DMS114 treated with DMSO at 0.1 percent for 48 hours (cell line): ENCODE measurements around the gene MBD2.
"Not testable (repeated sequence)": the region's sequence is repeated elsewhere in the genome, so short reads cannot be mapped to it uniquely, and the experiment has no call there.

Experiments used
- DNase-seq: peaks from one replicate; lab custom pipeline; 2025; ENCODE audit not compliant: unreplicated experiment; lab: John Stamatoyannopoulos, UW

MBD2 gene, protein sequence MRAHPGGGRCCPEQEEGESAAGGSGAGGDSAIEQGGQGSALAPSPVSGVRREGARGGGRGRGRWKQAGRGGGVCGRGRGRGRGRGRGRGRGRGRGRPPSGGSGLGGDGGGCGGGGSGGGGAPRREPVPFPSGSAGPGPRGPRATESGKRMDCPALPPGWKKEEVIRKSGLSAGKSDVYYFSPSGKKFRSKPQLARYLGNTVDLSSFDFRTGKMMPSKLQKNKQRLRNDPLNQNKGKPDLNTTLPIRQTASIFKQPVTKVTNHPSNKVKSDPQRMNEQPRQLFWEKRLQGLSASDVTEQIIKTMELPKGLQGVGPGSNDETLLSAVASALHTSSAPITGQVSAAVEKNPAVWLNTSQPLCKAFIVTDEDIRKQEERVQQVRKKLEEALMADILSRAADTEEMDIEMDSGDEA

DNA sequence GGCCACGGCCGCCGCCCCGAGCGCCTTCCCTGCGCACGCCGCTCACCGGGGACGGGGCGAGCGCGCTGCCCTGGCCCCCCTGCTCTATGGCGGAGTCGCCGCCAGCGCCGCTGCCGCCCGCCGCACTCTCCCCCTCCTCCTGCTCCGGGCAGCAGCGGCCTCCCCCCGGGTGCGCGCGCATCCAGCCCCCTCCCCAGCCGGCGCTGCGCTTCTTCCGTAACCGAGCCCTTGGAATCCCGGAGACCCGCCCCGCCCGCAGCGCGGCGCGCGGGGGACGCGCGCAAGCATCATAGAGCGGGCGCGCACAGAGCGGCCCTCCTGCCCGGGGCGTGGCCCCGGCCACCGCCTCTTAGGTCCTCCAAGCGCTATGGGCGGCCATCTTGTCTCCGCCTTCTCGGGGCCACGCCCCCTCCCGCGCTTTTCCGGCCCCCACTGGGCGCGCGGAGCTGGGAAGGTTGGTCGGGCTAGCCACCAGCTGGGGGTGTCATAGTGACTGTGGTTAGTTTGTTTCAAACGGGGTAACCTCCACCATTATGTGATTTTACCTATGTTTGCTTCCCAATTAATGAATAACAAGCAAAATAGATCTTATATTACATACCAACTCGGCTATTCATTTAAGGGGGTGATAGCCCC is at the start of gene MBD2:
Gene MBD2, minus strand, starts transcription at position 291 of the 636 bp plus-strand sequence. Its CDS starts 110 bp downstream, at position 181.
- DNase-seq = peak; percentile 79

DNA sequence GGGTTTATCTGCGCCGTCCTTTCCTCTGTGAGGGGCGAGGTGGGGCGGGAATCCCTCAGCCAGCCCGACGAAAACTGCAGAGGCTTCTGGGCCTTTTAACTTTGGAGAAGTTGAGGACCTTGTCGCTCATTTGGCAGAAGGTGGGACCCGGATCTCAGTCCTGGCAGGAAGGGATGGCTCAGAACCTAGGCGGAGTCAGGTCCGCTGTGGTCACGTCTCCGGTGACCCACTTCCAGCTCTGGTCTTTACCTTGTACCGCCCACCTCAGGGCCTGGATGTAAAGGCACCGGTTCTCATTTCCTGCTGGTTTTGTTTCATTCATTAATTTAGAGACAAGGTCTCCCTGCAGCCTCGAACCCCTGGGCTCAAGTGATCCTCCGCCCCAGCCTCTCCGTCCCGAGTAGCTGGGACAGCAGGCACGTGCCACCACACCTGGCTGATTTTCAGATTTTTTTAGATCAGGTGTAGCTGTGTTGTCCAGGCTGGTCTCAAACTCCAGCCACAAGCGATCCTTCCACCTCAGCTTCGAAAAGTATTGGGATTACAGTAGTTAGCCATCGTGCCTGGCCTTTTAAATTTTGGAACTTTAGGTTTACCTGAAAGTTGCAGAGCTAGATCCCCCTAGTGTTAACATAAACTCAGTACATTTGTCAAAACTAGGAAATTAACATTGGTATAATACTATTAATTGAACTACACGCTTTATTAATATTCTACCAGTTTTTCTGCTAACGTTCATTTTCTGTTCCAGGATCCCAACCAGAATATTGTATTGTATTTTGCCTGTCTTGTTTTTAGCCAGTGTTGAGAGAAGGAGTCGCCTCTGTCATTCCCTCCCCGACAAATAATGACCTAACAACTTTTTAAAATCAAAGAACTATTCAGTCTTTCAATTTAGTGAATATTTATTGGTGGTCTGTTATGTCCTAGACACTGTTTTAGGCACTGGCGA is 45.7 kb upstream of the MBD2 start:
- DNase-seq = peak; percentile 47

DNA sequence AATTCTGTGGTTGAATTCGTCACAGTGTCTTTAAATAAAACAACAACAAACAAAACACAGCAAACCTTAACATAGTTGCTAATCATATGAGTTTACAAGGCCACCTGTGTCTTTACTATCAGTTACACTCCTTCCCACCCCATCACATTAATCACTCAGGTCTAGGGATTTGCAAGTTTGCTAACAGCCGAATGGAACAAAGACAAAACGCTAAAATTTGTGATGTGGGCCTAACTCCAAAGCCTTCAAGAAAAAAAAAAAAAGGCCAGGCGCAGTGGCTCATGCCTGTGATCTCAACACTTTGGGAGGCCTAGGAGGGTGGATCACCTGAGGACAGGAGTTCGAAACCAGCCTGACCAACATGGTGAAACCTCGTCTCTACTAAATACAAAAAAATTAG is 44.3 kb upstream of the MBD2 start:
- DNase-seq = no peak

DNA sequence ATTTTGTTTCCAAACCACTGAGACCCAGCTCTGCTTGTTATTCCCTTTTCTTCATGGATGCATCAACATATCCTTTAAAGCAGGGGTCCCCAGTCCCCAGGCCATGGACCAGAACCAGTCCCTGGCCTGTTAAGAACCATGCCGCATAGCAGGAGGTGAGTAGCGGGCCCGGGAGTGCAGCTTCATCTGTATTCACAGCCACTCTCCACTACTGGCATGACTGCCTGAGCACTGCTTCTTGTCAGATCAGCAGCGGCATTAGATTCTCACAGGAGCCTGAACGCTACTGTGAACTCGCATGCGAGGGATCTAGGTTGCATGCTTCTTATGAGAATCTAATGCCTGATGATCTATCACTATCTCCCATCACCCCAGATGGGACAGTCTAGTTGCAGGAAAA is 43.2 kb upstream of the MBD2 start:
- DNase-seq = no peak

DNA sequence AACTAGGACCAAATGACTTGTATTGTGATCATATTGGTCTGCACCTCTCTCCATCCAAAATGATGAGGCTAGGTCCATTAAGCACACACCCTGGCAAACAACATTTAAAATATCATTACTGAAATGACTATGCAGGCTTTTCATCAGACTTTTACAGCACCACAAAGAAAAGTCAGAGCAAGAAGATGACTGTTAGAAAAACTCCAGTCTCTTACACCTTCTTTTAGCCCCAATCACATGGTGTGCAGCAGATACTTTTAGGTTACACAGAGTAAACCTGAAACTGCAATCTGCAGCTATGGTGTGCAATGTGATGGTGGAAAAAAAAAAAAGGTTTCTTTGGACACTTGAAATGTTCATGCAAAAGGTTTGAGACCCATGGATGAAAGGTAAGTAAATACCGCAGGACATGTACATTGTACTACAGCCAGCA is 39.5 kb upstream of the MBD2 start:
- DNase-seq = no peak

DNA sequence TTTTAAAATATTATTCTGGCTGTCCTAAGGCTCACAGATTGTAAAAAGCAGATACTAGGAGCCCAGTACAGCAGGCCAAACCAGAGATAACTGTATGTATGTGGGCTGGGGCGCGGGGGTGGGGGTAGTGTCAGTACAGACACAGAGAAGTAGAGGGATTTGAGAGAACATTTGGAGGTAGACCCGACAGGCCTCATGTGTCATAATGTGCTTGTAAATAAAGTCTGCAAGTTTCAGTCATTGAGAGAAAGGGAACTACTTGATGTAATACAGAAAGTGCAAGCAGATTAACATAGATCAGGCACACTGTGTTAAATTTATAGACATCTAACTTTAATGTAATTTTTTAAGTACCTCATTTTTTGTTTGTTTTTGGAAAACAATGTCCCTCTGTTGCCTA is 37.4 kb upstream of the MBD2 start:
- DNase-seq = no peak

DNA sequence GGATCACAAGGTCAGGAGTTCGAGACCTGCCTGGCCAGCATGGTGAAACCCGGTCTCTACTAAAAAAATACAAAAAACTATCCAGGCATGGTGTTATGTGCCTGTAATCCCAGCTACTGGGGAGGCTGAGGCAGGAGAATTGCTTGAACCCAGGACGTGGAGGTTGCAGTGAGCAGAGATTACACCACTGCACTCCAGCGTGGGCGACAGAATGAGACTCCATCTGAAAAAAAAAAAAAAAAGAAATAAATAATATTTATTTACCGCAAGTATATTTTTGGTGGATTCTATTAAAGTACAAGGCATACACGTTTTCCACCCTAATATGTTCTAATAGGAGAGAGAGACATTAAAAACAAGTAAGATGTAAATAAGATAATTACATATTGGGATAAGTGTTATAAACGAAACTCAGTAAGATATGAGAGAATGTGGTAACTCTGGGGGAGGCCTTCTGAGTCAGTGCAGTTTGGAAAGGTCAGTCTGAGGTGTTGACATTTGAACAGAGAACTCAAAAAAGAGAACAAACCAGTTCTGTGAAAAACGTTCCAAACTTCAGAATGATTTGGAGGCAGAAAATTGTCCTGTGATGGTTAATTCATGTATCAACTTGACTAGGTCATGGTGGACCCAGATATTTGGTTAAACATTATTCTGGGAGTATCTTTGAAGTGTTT is 36.1 kb upstream of the MBD2 start:
- no peak for DNase-seq

DNA sequence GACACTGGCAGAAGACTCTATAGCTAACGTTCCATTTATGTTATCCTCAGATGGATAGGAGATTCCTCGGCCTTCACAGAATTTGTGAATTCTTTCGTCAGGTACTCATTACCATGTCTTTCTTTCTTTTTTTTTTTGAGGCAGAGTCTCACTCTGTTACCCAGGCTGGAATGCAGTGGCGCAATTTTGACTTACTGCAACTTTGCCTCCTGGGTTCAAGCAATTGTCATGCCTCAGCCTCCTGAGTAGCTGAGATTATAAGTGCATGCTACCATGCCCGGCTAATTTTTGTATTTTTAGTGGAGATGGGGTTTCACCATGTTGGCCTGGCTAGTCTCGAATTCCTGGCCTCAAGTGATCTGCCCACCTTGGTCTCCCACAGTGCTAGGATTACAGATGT is 33.3 kb upstream of the MBD2 start:
- DNase-seq = not testable (repeated sequence)

DNA sequence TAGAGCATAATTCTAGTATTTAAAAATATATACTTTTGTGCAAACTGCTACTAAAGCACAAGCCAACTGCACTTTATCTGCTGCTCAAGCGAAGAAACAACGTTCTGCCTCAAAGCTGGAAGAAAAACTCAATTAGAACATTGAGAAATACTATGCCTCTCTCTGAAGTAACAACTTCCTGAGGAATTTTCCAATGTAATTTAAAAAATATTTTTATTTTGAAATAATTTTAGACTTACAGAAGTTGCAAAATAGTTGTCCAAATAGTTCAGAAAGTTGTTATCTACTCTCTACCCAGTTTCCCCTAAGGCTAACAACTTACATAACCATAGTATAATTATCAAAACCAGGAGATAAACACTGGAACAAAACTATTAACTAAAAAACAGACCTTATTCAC is 32.5 kb upstream of the MBD2 start:
- no peak for DNase-seq

DNA sequence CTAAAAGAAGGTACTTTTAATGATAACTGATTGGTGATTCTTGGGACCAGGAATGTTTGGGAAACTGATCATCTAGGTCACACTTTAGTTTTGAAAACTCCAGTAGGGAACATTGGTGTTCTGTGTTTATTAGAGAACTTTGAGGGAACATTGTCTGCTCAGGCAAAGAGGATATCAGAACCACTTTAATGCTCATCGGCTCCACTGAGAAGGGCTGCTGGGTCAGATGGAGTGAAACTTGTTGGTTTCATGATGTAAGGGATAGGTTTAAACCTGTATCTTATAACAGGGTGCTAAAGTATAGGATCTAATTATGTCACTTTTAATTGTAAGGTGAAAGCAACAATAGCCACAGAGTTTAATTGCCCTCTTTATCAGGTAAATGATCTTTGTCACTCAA is 30.7 kb upstream of the MBD2 start:
- no peak for DNase-seq

DNA sequence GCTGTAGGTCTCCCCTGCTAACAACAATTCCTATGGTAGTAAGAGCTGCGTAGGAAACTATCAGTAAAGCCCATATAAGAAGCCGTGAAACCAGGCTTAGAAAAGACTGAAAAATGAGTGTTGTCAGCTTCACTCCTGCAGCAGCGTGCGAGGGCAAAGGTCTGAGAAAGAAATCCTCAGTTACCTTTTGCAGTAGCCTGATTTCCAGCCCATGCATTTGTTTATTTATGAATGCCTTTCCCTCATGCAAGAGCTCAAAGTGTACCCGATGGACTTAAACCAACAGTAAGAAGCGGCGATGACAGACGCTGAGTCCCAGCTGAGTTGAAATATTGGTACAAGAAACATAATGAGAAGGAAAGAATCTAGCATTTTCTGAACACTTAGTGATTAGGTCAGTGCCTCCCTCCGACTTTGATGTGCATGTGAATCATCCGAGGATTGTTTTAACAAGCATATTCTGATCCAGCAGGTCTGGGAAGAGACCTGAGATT is 29.8 kb upstream of the MBD2 start:
- DNase-seq = peak; percentile 59

DNA sequence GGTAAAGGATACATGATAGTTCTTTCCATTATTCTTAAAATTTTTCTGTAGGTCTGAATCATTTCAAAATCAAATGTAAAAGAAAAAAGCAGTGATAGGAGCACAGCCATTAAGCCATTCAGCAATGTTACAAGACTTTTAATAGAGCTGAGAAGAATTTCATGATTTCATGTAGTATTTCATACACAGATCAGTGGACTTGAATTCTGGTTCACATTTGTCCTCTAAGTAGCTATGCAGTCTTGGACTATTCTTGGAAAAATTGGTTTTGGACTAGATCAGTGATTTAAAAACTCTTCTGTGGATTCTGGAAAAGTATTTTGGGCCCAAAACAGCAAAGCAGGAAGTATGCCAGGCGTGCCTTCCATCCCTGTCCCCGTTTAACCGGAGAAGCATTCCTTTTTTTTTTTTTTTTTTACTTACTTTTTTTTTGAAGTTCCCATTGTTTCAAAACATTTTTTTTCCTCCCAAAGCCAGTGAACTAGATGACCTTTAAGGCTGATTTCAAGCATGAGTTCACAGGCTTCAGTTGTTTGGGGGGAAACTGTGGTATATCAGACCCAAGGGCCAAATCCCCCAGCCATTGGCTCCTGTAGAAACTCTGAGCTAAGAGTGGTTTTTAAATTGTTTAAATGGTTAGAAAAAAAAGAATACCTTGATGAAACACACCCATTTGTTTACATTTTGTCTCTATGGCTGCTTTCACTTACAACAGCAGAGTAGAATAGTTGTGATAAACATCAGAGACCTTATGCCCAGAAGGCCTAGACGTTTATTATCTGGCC is 27.3 kb upstream of the MBD2 start:
- no peak for DNase-seq

DNA sequence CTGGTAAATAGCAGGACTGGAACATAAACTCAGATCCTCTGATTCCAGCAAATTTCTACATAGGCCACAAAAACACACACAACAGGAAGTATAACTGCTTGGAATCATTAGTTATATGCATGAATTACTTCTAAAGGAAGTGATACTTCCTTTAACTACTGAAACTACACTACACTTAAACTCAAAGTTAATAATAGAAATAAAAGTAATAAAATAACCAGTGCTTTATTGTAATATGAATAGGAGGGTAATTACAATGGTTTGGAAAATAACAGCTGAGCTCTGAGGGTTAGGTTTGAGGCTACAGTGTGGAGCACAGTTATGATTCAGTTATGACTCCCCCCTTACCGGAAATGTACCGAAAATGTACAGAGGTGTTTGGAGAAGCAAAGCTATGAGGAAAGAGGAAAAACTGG is 26.4 kb upstream of the MBD2 start:
- no peak for DNase-seq

DNA sequence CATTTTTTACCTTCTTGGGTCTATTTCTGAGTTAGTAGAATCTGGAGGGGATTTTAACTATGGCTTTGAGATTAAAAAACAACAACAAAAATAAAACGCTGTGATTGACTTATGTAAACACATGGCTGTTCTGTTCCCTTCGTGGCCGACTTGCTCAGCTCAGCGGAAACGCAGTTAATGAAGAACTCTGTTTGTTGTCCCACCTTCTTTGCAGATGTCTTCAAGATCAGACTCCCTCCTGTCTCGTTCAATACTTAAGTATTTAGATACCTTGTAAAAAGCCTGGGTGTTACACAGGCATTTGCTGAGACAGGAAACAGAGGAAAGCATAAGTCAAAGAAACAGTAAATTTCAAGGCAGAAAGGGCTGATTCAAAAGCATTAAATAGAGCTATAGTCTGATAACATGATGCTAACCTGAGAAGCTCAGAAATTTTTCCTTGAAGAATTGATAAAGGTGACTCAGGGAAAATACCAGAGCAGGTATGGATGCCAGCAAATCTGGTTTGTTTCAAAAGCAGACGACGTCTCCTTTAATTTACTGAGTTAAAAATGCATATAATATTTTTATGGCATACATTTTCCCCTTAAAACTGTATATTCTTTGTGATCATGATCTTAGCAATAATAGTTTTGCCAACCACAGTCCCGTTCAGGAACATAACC is 23.2 kb upstream of the MBD2 start:
- DNase-seq = no peak

DNA sequence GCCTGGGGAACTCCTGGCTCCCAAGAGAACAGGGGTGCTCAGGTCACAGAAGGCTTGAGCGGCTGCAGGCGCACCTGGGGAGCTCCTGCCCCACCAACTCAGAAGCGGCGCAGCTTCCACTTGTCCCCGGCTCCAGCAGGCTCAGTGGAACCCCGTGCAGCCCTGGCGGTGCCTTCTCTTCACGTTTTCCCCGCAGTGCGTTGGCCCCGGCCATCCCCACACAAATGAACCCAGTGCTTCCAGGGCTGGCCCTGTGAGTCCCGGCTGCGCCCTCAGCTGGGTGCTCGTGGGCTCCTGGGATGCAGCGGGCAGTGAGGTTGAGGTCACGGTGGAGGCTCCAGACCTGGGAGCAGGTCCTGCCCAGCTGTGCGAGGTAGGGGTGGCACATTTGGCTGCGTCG is 17.9 kb upstream of the MBD2 start:
- DNase-seq = no peak

DNA sequence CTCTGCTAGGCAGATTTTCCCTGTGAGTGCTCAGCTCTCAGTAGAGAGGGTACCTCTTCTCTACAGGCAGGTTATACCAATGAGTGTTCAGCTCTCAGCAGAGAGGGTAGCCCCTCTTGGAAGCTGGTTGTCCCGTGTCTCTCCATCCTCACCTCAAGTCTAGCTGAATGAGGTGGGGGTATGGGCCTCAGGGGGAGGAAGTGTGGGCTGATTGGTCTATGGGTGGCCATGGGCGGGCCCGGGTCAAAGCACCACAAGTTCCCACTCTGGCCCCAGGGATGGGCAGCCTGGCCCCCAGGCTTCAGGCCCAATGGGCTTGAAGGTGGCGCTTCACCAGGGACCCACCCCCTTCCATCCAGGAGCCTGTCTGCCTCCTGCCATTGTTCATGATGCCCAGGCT is 17.0 kb upstream of the MBD2 start:
- no peak for DNase-seq

DNA sequence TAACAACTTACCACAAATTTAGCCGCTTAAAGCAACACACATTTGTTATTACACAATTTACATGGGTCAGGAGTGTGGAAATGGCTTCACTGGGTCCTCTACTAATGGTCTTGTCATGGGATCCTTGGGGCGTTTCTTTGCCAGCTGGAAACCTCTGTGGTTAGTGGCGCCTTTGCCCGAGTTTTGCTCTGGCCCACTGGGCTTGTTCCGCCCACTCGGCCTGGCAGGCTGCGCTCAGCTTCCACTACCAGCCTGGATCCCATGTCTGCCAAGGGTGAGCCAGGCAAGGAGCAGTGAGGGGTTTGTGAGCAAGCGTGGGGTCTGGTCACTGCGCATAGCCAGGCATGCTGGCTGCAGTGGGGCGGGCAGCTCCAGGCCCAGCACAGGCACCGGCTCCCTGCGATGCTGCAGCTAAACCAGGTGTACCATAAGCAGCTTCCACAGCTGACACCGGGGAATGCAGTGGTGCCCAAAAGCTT is 16.2 kb upstream of the MBD2 start:
- DNase-seq = no peak

DNA sequence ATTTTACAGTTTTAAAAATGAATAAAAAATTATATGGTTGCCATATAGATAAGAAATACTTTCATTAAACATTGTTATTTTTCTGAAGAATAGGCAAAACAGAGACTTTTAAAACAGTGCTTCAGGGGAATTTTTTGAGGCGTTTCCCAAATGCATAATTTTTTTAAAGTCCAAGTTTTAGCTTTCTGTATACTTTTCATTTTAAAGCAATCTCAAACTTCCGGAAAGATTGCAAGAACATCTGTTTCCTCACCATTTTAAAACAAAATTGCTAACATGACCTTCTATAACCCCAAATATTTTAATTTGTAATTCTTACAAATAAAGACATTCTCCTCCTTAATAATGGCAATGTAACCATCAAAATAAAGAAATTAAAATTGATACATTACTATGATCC is 15.1 kb upstream of the MBD2 start:
- DNase-seq = no peak

DNA sequence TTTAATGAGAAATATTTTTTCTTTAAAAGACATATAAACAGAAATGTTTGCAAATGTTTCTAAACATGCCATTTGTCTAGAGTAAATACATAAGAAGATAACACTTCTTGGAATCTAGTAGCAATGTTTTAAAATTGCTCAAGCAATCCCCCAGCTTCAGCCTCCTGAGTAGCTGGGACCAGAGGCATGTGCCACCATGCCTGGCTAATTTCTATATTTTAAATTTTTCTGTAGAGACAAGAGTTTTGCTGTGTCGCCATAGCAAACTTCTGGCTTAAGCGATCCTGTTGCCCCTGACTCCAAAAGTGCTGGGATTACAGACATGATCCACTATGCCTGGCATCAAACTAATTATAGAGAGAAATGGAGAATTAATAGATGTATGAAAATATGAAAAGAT is 14.6 kb upstream of the MBD2 start:
- DNase-seq = no peak
